NCI-H2107 treated with DMSO at 0.1 percent for 48 hours (cell line): ENCODE measurements around the gene LIMK2.
"Not testable (repeated sequence)": the region's sequence is repeated elsewhere in the genome, so short reads cannot be mapped to it uniquely, and the experiment has no call there.

Source experiments
- DNase-seq: peaks from one replicate; lab custom pipeline; 2025; ENCODE audit not compliant: unreplicated experiment; lab: John Stamatoyannopoulos, UW

LIMK2 gene

GRCh38 chr22:31241936-31242335, 29.8 kb downstream of the LIMK2 start:
- no peak for DNase-seq

DNA sequence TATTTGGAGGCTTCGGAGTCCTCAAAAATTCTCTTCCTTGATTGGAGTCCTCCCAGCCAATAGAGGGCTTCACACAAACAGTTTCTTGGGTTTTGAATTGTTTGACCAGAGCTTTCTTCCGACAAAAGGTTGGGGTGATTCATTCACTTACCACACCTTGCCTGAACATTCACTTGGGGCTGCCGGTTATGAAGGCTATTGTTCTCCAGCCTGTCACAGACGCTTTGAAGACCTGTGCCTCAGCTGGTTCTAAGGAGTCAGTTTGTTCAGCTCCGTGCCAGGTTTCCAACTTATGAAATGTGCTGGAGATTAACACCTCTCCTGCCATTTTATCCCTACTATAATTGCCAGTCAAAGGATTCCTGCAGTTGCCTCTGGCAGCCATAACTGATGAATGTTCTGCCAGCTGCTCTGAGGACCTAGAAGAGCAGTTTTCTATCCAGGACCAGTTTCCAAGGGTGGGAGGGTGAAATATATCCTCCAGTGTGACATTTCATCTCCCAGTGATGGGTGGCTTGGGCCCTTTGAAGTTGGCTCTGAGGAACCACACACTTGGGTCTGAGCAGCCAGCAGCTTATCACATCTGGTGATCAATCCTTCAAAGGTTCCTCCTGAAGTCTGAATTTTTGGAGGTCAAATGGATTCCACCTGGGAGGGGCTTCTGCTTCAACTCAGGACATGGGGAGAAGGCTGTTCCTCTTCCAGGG, 31.4 kb downstream of the LIMK2 start:
- DNase-seq = no peak

- DNase-seq = no peak
Measured at GRCh38 chr22:31244046-31244942, 32.2 kb downstream of the LIMK2 start.

DNA sequence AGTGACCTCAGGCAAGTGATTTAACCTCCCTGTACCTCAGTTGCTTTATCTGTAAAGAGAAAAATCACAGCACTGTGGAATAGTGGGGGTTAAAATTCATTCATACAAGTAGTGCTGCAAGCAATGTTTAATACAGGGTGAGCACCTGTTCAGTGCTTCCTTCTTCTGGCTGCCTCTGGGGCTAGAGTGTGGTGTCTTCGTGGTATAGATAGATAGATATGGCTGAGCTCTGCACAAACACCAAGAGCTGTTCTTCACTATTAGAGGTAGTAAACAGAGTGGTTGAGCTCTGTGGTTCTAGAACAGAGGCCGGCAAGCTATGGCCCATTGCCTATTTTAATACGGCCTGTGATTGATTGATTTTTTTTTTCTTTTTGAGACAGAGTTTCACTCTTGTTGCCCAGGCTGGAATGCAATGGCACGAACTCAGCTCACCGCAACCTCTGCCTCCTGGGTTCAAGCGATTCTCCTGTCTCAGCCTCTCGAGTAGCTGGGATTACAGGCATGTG, 32.9 kb downstream of the LIMK2 start:
- DNase-seq = no peak

DNA sequence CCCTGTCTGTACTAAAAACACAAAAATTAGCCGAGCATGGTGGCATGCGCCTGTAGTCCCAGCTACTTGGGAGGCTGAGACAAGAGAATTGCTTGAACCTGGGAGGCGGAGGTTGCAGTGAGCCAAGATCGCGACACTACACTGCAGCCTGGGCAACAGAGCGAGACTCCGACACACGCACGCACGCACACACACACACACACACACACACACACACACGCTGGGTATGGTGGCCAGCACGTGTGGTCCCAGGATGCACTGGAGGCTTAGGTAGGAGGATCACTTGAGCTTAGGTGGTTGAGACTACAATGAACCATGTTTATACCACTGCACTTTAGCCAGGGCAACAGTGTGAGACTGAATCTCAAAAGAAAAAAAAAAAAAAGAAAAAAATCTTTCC, 33.9 kb downstream of the LIMK2 start:
- DNase-seq = not testable (repeated sequence)

DNA sequence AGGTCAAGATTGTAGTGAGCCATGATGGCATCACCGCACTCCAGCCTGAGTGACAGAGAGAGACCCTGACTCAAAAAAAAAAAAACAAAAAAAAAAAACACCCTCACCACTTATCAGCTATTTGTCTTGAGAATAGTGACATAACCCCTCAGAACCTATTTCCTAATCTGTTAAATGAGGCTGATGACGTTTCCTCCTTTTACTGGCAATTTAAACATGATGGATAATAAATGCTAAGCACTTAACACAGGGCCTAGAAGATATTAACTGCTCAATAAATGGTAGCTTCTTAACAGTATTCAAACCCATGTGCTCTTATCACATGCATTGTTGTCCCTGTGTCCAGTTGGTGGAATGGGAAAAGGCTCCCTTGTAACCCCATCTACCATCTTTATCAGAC, 34.6 kb downstream of the LIMK2 start:
- DNase-seq = no peak

GRCh38 chr22:31247726-31248125, 35.6 kb downstream of the LIMK2 start:
- DNase-seq = no peak

DNA sequence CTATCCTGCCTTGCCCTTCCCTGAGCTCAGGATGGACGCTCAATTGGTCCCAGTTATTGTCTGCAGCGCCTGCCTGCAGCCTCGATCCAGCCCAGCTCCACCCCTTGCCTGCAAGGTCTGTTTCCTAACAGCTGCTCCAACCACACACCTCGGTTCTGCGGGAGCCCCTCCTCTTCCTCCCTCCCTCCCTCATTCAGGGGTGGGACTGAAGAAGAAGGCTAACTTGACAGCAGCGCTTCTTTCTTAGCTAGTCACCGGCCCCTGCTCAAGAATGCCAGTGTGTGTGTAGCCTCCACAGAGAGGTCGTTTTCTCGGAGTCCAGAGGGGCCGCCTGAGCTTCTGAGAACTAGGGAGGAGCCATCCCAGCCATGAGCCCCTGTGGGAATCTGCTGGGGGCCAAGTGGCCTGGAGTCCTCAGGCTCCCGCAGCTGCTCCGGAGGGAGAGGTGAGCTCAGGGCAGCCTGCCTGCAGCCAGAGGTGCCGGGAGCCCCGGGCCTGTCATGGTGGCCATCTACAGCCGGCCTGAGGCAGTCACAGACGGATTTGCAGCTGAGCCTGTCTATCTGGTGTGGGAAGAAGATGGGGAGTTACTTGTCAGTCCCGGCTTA, 36.1 kb downstream of the LIMK2 start:
- no peak for DNase-seq

- DNase-seq = no peak
Measured at GRCh38 chr22:31248965-31249958, 37.2 kb downstream of the LIMK2 start.

- DNase-seq = no peak
Measured at GRCh38 chr22:31250740-31251600, 38.9 kb downstream of the LIMK2 start.

- no peak for DNase-seq
Measured at GRCh38 chr22:31253949-31254348, 41.9 kb downstream of the LIMK2 start.

DNA sequence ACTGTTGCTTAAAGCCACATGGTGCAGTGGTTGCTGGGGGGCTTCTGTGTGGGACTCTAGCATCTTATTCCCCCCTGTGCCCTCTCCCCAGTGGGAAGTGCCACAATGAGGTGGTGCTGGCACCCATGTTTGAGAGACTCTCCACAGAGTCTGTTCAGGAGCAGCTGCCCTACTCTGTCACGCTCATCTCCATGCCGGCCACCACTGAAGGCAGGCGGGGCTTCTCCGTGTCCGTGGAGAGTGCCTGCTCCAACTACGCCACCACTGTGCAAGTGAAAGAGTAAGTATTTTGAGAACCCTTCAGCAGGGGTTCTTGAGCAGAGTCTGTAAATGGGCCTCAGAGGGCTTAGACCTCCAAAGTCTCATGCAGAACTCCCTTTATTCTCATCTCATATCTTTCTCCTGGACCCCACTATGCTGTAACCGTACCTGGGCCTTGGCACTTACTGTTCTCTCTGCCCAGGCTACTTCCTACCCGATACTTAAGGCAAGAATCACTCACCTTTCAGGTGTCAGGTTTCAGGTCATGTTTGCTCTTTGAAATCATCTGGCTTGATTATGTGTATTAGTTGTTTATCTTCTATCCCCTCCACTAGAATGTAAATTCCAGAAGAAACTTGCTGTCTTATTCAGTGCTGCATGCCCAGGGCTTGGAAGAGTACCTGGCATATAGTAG, 47.8 kb downstream of the LIMK2 start:
- DNase-seq = no peak

DNA sequence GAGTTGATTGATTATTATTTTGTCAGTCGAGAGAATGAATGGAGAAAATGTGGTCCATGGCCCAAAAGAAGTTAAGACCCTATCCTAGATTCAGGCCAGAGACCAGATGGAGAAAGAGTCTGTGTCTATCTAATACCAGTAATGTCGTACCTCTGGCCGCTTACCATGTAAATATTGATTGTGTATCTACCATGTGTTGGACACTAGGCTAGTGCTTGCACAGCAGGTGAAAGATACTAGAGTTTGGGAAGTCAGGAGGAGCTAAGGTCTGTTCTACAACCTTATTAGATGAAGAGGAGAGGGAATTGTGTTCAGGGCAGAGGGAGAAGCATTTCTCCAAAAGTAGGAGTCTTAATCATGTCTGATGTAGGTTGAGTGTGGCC, 48.4 kb downstream of the LIMK2 start:
- DNase-seq = no peak

GRCh38 chr22:31262312-31263133, 50.4 kb downstream of the LIMK2 start:
- no peak for DNase-seq

DNA sequence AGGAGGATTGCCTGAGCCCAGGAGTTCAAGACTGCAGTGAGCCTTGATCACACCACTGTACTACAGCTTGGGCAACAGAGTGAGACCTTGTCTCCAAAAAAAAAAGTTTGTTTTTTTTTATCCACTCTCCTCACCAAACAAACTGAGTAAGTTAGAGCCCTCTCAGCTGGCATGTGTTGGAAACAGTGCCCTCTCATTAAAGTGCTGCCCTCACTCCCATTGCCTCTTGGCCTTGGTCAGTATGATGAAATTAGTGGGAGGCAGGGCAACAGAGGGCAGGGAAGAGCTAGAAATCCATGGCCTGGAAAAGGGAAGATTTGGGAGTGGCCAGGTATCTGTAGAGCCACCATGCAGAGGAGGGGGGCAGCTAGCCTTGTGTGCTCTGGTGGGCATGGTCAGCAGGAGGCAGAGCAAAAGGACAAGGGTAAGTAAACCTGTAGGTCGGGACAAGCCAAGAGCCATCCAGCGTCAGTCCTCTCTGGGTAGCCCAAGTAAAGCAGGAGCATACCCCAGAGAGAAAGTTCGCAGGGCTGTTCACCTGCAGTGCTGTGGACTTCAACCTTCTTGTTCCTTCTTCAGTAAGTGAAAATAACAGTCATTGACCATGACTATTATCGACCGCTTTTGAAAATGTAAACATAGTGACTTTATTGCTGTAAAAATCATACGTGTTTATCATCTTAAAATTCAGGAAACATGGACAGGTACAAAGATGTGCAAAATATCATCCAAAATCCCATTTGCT, 52.0 kb downstream of the LIMK2 start:
- no peak for DNase-seq

DNA sequence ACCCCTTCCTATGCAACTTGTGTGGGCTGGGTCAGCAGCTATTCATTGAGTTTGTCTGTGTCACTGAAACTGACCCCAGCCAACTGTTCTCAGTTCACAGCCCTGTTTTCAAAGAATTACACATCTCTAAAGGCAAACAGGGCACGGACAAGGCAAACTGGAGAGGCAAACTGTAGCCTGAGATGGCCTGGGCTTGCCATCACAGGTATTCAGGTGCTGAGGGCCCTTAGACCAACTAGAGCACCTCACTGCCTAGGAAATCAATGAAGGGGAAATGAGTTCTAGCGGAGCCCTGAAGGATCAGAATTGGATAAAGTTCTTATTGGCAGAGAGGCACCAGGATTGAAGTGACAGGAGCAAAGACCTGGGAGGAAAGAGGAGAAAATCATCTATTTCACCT, 56.2 kb downstream of the LIMK2 start:
- no peak for DNase-seq

GRCh38 chr22:31269892-31270579, 57.9 kb downstream of the LIMK2 start:
- no peak for DNase-seq
